8988T (cell line): ENCODE data around the gene RAD9B.
"Not testable (repeated sequence)": the region's sequence is repeated elsewhere in the genome, so short reads cannot be mapped to it uniquely, and the experiment has no call there.

ENCODE experiments used
- DNase-seq: peaks from one replicate; pipeline ENCODE4 v3.0.0; 2011

The RAD9B gene

GRCh38 chr12:110501752-110502738 lies at the start of gene RAD9B, which contains the start of gene VPS29:
TSS of gene RAD9B (plus strand) at chr12:110502331. CDS start at chr12:110502338, 7 bp downstream.
TSS of gene VPS29 (minus strand) at chr12:110502111. CDS start at chr12:110502051, 60 bp downstream.
- peak; percentile 62 for DNase-seq

- DNase-seq: no peak
Measured at GRCh38 chr12:110453569-110454296, 48.4 kb upstream of the RAD9B start.

- no peak for DNase-seq
Measured at GRCh38 chr12:110458756-110459155, 43.4 kb upstream of the RAD9B start.

GRCh38 chr12:110461189-110461588 lies 40.9 kb upstream of the RAD9B start:
- not testable (repeated sequence) for DNase-seq

- no peak for DNase-seq
Measured at GRCh38 chr12:110465024-110465423, 37.1 kb upstream of the RAD9B start.

- not testable (repeated sequence) for DNase-seq
Measured at GRCh38 chr12:110465765-110466164, 36.4 kb upstream of the RAD9B start.

- no peak for DNase-seq
Measured at GRCh38 chr12:110466791-110467190, 35.3 kb upstream of the RAD9B start.

GRCh38 chr12:110467847-110468213 lies 34.3 kb upstream of the RAD9B start:
- DNase-seq: no peak

GRCh38 chr12:110468214-110469048 lies 33.7 kb upstream of the RAD9B start, which contains the start of the genes FAM216A and GPN3:
TSS of gene FAM216A (plus strand) at chr12:110468845. CDS start at chr12:110468876, 31 bp downstream.
TSS of gene GPN3 (minus strand) at chr12:110468257. CDS start at chr12:110468203, 54 bp downstream.
- peak; percentile 67 for DNase-seq

GRCh38 chr12:110475426-110475825 lies 26.7 kb upstream of the RAD9B start:
- DNase-seq: no peak

- DNase-seq: no peak
Measured at GRCh38 chr12:110498984-110499706, 3.0 kb upstream of the RAD9B start.

- DNase-seq: no peak
Measured at GRCh38 chr12:110501399-110501751, 756 bp upstream of the RAD9B start.

GRCh38 chr12:110503432-110503831 lies 1.3 kb downstream of the RAD9B start:
- no peak for DNase-seq

GRCh38 chr12:110505332-110505731 lies 3.2 kb downstream of the RAD9B start:
- no peak for DNase-seq

- no peak for DNase-seq
Measured at GRCh38 chr12:110508071-110508586, 6.0 kb downstream of the RAD9B start.

GRCh38 chr12:110513842-110514241 lies 11.7 kb downstream of the RAD9B start:
- DNase-seq: no peak

- DNase-seq: no peak
Measured at GRCh38 chr12:110514363-110514762, 12.2 kb downstream of the RAD9B start.

- DNase-seq: no peak
Measured at GRCh38 chr12:110516995-110517394, 14.9 kb downstream of the RAD9B start.

GRCh38 chr12:110518014-110518413 lies 15.9 kb downstream of the RAD9B start:
- not testable (repeated sequence) for DNase-seq

- not testable (repeated sequence) for DNase-seq
Measured at GRCh38 chr12:110520876-110521712, 19.0 kb downstream of the RAD9B start.
